Fibroblast of lung (primary cell): ENCODE data around the gene GLIS1. TPM values are rescaled to one million over a fixed set of nuclear protein-coding genes. Genes with fewer than 3 reads are reported as not detected.

Experiments used
- DNase-seq, 2 donors: peaks; one replicate each; pipeline versions ENCODE4 v3.0.0 to v3.0.0-alpha.2; 2010; ENCODE audit warnings: low read depth in 2 of 2
- H2AFZ ChIP-seq: 2 replicates; pipeline ENCODE4 v1.5.1; 2012; ENCODE audit warnings: low read length, control low read depth, inconsistent platforms
- H3K27ac ChIP-seq: 2 replicates; pipeline ENCODE4 v1.5.1; 2011; ENCODE audit warnings: low read length, control low read depth; ENCODE audit not compliant: insufficient read depth
- H3K27me3 ChIP-seq: 2 replicates; pipeline ENCODE4 v1.5.1; 2011; ENCODE audit warnings: mild to moderate bottlenecking, low read length; ENCODE audit not compliant: control insufficient read depth, insufficient read depth
- H3K36me3 ChIP-seq: 2 replicates; pipeline ENCODE4 v1.5.1; 2011; ENCODE audit warnings: low read length; ENCODE audit not compliant: control insufficient read depth, insufficient read depth
- H3K4me1 ChIP-seq: 2 replicates; pipeline ENCODE4 v1.5.1; 2011; ENCODE audit warnings: low read length; ENCODE audit not compliant: control insufficient read depth, insufficient read depth; ENCODE audit errors: extremely low read depth
- H3K4me2 ChIP-seq: 2 replicates; pipeline ENCODE4 v1.5.1; 2011; ENCODE audit warnings: low read length, control low read depth; ENCODE audit not compliant: insufficient read depth; ENCODE audit errors: extremely low read depth
- H3K4me3 ChIP-seq, 4 experiments: fragments of 200-600 bp in 1 of 4; sonication (generic) in 1 of 4; replicated peaks in 1 of 4; 2 replicates each; pipeline ENCODE4 v1.5.1; 2011 to 2016; ENCODE audit warnings: low read length in 4 of 4, low read depth in 3 of 4, mild to moderate bottlenecking in 3 of 4, control low read depth in 2 of 4, inconsistent platforms in 1 of 4, mixed read lengths in 1 of 4; ENCODE audit not compliant: insufficient read depth in 1 of 4; ENCODE audit errors: control extremely low read depth in 1 of 4
- H3K79me2 ChIP-seq: 2 replicates; pipeline ENCODE4 v1.5.1; 2012; ENCODE audit warnings: mild to moderate bottlenecking, low read length, inconsistent platforms; ENCODE audit not compliant: control insufficient read depth, insufficient read depth
- H3K9ac ChIP-seq: 2 replicates; pipeline ENCODE4 v1.5.1; 2011; ENCODE audit warnings: mild to moderate bottlenecking, low read length, control low read depth; ENCODE audit not compliant: insufficient read depth
- H3K9me3 ChIP-seq: 2 replicates; pipeline ENCODE4 v1.5.1; 2012; ENCODE audit warnings: low read depth, low read length; ENCODE audit not compliant: control insufficient read depth, insufficient read depth
- H4K20me1 ChIP-seq: 2 replicates; pipeline ENCODE4 v1.5.1; 2011; ENCODE audit warnings: low read length; ENCODE audit not compliant: control insufficient read depth, insufficient read depth; ENCODE audit errors: extremely low read depth
- CTCF ChIP-seq, 2 donors: IDR thresholded peaks in 1 of 2; conservative IDR thresholded peaks in 1 of 2; 1 replicate in 1 of 2; 2 replicates in 1 of 2; pipeline ENCODE4 v1.5.1; 2011 to 2012; ENCODE audit warnings: low read length in 2 of 2, control low read depth in 1 of 2, inconsistent platforms in 1 of 2, low read depth in 1 of 2, mild to moderate bottlenecking in 1 of 2
- EZH2 ChIP-seq: IDR thresholded peaks from 2 replicates; pipeline ENCODE4 v1.5.1; 2012; ENCODE audit warnings: low read length, control low read depth, mild to moderate bottlenecking; ENCODE audit errors: missing control alignments
- polyA plus RNA-seq, 2 donors: library from polyadenylated mRNA; depleted of rRNA in 1 of 2; stranded (reverse) in 1 of 2; unstranded in 1 of 2; fragments of >200 nt; gene quantifications; 2 replicates each; pipeline ENCODE4 v1.2.1, GENCODE V29; 2011 to 2012; ENCODE audit warnings: missing spikeins in 1 of 2
- total RNA-seq: library from RNA; depleted of rRNA; stranded (reverse); fragments of >200 nt; gene quantifications from 2 replicates; pipeline ENCODE4 v1.2.1, GENCODE V29; 2014

The GLIS1 gene
- total and polyA plus RNA-seq, 2 donors (not counting 1 experiment from before 2014, with no cell fraction given) = under 0.01 to 0.05 TPM

- TF ChIP-seq EZH2 (no peak), CTCF (conservative IDR thresholded peaks at IDR 0.05 in 1 of 2, IDR thresholded peaks at IDR 0.05 in 1 of 2; ENCODE audit: low read depth in 1 of 2, low read length in 2 of 2) (no peak)
- H3K36me3 ChIP-seq = no peaks in the 10 kb centered on the region
- DNase-seq = no peak
- H3K4me2 ChIP-seq = no peak overlapping the region
- no peak overlapping the region for H3K27ac ChIP-seq
- no peak overlapping the region for H2AFZ ChIP-seq
- no peak overlapping the region for H3K4me3 ChIP-seq
- H3K79me2 ChIP-seq = no peaks in the 10 kb centered on the region
- no peaks in the 10 kb centered on the region for H3K4me1 ChIP-seq
- peaks cover 5% of the 10 kb centered on the region for H3K27me3 ChIP-seq
- no peaks in the 10 kb centered on the region for H4K20me1 ChIP-seq
- H3K9ac ChIP-seq = no peak overlapping the region
- no peaks in the 10 kb centered on the region for H3K9me3 ChIP-seq
Observed at GRCh38 chr1:53688381-53689102, 50.4 kb downstream of the GLIS1 start.

- no peak for DNase-seq
Observed at GRCh38 chr1:53687901-53688300, 51.1 kb downstream of the GLIS1 start.

GRCh38 chr1:53687426-53687825, 51.5 kb downstream of the GLIS1 start:
- Histone ChIP-seq H3K4me1 (no peaks in the 10 kb centered on the region), H2AFZ (no peak overlapping the region), H3K36me3 (no peaks in the 10 kb centered on the region), H3K9ac (no peak overlapping the region), H4K20me1 (no peaks in the 10 kb centered on the region), H3K79me2 (no peaks in the 10 kb centered on the region), H3K4me2 (no peak overlapping the region), H3K27ac (no peak overlapping the region), H3K27me3 (peaks cover 13% of the 10 kb centered on the region), H3K4me3 (no peak overlapping the region), H3K9me3 (no peaks in the 10 kb centered on the region)
- no peak for DNase-seq
- TF ChIP-seq EZH2 = no peak
- no peak for TF ChIP-seq CTCF (conservative IDR thresholded peaks at IDR 0.05 in 1 of 2, IDR thresholded peaks at IDR 0.05 in 1 of 2; ENCODE audit: low read depth in 1 of 2, low read length in 2 of 2)

More at GRCh38 chr1:53687901-53688300, 51.1 kb downstream of the GLIS1 start:
- Histone ChIP-seq H3K36me3 (no peaks in the 10 kb centered on the region), H3K79me2 (no peaks in the 10 kb centered on the region), H3K9me3 (no peaks in the 10 kb centered on the region), H3K27me3 (peaks cover 10% of the 10 kb centered on the region), H2AFZ (no peak overlapping the region), H3K9ac (no peak overlapping the region), H3K4me1 (no peaks in the 10 kb centered on the region), H4K20me1 (no peaks in the 10 kb centered on the region), H3K4me3 (no peak overlapping the region), H3K4me2 (no peak overlapping the region), H3K27ac (no peak overlapping the region)
- TF ChIP-seq CTCF (conservative IDR thresholded peaks at IDR 0.05 in 1 of 2, IDR thresholded peaks at IDR 0.05 in 1 of 2; ENCODE audit: low read depth in 1 of 2, low read length in 2 of 2) (no peak), EZH2 (no peak)
